Ecto neural progenitor cell (in vitro differentiated cells): ENCODE measurements around the gene GPC6.

Source experiments
- DNase-seq: peaks from one replicate; pipeline ENCODE4 v3.0.0-alpha.2; 2018; ENCODE audit warnings: low spot score

Gene GPC6

GRCh38 chr13:93268327-93269028, 41.9 kb downstream of the GPC6 start:
- DNase-seq, result no peak

DNA sequence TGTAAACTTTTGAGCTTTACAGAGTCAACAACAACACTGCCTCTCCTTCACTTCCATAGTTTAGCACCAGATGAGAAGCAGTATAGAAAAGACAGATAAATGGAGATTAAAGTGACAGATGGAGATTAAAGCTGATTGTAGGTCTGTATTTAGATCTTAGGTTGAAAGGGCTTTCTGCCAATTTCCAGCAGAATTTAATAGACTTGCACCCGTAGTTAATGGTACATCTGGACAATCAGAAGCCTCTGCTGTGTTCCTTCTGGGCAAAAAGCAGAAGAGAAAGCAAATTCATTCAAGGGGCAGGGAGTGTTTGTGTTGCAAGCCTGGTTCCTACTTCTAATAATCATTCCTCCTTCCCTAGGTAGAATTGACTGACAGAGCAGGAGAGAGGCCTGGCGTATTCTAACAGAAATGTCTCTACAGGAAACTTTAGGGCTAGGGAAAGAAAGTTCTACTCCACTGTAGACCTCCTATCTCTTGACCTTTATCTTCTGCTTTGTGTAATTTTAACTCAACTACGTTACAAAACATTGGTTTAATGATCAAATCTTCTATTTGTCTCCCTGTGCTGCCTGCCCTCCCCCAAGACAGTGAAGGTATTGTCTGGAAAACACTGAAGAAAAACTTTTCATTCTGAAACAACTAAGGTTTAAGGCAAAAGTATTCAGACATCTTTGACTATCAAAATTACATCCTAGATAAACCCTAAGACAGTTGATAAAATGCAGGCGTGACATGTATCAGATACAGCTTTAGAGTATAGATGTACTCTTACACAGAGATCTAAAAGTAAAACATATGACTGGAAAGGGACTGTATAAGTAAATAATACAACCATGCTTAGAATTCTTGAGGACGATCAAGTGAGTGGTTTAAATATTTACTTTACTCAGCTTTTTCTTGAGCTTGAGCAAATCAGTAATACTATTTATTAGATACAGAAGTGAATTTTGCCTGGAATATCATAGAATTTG, 44.4 kb downstream of the GPC6 start:
- no peak for DNase-seq

GRCh38 chr13:93279982-93280381, 53.4 kb downstream of the GPC6 start:
- DNase-seq, result no peak

- DNase-seq, result no peak
Measured at GRCh38 chr13:93280688-93281087, 54.1 kb downstream of the GPC6 start.

GRCh38 chr13:93283255-93283654, 56.6 kb downstream of the GPC6 start:
- DNase-seq, result no peak

DNA sequence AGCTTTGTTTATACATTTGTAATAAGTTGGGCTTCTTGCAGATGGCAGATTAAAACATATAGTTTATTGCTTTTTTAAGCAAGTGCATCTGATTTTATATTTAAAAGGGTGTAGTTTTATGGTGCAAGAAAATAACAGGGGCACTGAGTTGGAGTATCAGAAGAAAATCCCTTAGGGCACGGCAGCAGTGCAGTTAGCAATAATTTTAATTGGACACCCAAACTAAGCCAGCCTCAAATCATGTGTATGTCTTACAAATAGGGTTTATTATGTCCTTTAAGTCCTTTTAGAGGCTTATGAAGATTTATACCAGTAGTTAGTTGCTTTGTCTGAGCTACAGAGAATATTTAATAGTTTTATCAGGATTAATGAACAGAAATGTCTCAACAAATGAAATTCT, 57.5 kb downstream of the GPC6 start:
- DNase-seq, result no peak

GRCh38 chr13:93286047-93286446, 59.4 kb downstream of the GPC6 start:
- DNase-seq, result no peak

DNA sequence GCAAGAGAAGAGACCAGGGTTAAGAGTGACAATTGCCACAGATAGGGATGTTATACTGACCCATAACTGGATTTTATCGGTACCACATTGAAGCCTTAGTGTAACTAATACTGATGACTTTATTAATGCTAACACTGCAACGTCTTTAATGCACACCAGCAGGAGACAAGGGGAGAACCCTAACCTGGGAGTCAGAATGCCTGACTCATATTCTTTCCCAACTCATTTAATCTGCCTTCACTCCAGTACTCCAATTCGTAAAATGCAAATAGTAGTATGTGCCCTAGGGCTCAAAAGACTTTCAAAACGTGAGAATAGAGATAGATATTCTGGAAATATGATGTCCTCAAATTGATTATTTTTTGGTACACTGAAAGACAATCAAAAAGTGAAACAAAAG, 62.4 kb downstream of the GPC6 start:
- DNase-seq, result no peak

- DNase-seq, result no peak
Measured at GRCh38 chr13:93289842-93290241, 63.2 kb downstream of the GPC6 start.

- DNase-seq, result no peak
Measured at GRCh38 chr13:93290503-93290902, 63.9 kb downstream of the GPC6 start.

- DNase-seq, result no peak
Measured at GRCh38 chr13:93292366-93292765, 65.8 kb downstream of the GPC6 start.

GRCh38 chr13:93293710-93294109, 67.1 kb downstream of the GPC6 start:
- no peak for DNase-seq

- DNase-seq, result no peak
Measured at GRCh38 chr13:93296584-93296983, 70.0 kb downstream of the GPC6 start.

GRCh38 chr13:93298713-93299112, 72.1 kb downstream of the GPC6 start:
- DNase-seq, result no peak

- DNase-seq, result no peak
Measured at GRCh38 chr13:93304134-93304533, 77.5 kb downstream of the GPC6 start.

DNA sequence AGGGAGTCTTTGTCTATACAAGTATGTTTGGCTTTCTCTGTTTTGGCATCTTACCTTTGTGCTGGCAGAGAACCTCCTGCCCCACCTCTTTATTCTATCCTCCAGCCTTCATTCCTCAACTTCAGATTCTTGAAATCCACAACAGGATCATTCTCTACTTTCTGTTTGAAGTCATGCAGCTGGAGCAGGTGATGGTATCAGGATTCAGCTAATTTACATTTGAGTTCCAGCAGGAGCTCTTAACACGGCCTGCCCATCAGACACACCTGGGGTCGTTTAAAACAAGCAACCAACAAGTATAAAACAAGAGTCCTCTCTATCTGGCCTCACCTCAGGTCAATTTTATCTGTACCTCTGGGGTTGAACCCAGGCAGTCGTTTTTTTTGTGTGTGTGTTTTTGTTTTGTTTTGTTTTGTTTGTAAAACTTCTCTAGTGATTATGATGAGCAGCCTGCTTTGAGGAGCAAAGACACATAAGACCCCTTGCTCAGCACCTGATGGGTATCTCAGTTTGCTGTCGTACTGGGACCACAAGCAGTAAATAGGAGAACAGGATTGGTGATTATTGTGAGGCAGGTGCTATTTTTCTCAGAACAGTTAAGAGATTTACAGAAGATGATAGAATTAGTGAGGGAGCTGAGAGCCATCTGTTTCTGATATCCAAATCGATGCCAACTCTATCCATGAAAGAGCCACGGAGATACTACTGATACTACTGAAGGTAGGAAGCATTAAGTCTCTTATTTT, 78.4 kb downstream of the GPC6 start:
- DNase-seq, result no peak

DNA sequence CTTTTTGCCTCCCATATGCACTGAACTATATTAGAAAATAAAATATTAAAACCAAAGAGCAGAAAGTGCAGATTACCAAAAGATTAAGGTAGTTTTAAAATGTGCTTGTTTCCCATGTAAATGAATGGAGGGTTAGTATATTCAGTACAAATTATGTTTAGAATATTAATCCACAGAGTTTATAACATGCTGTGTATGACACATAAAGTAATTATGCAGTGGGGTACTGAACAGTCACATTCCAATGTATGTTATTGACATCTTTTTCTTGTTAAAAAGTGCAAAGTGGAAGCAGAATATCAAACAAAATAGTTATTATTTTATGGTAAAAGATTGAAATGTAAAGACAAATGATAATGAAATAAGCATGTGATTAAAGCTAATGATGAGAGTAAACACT, 79.3 kb downstream of the GPC6 start:
- no peak for DNase-seq

GRCh38 chr13:93307136-93307535, 80.5 kb downstream of the GPC6 start:
- DNase-seq, result no peak

GRCh38 chr13:93307651-93308050, 81.0 kb downstream of the GPC6 start:
- no peak for DNase-seq

DNA sequence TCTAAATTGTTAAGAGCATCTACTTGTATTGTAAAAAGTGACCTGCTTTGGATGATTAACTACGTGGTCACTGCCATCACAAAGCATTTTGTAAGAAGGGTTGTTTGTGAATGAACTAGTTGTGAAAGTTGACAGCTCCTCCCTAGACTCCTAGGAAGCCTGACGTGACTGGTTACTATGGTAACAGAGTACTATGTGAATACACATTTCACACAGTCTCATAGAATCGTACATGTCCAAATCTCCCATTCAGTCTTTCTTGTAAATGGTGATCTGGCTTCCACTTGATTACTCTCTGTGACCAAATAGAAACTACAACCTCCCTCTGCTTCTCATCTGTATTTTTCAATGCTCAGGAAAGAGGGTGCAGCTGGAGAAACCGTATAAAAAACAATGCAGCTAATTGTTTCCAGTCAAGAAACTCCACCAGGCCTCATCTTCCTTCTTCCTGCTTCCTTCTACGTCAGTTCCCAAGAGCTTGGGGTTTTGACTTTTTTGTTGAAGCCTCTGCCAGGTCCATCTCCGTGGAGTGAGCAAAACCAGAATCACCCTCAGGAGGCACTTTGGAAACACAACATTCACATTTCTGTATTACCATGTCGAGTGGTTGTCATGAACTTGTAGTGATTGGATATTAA, 83.4 kb downstream of the GPC6 start:
- no peak for DNase-seq

GRCh38 chr13:93316841-93317240, 90.2 kb downstream of the GPC6 start:
- DNase-seq, result no peak
